Right lobe of liver (tissue), 6 donors: ENCODE data around the gene HECTD4. TPM values are rescaled to one million over a fixed set of nuclear protein-coding genes. Genes with fewer than 3 reads are reported as not detected.
"Not testable (repeated sequence)": the region's sequence is repeated elsewhere in the genome, so short reads cannot be mapped to it uniquely, and the experiment has no call there.

Experiments
- ATAC-seq, 4 donors: fragments of 200-7000 bp; cut with Tn5 transposase; one replicate each; pipeline ENCODE4 v1.9.1; 2020; ENCODE audit warnings: mild to moderate bottlenecking in 4 of 4, moderate library complexity in 4 of 4
- DNase-seq, 3 donors: peaks; one replicate each; pipeline ENCODE4 v3.0.0-alpha.2; 2020
- H3K27ac ChIP-seq, 3 donors: fragments of 200-600 bp; one replicate each; pipeline ENCODE4 v1.8.0; 2022
- H3K27me3 ChIP-seq, 2 donors: fragments of 200-600 bp; one replicate each; pipeline ENCODE4 v1.8.0; 2022
- H3K36me3 ChIP-seq, 4 donors: fragments of 200-600 bp; sonication (generic) in 1 of 4; one replicate each; pipeline versions ENCODE4 v1.5.1 to v1.8.0; 2017 to 2022; ENCODE audit warnings: control low read depth in 1 of 4
- H3K4me1 ChIP-seq, 4 donors: fragments of 200-600 bp; sonication (generic) in 1 of 4; one replicate each; pipeline versions ENCODE4 v1.5.1 to v1.8.0; 2017 to 2022; ENCODE audit warnings: control low read depth in 1 of 4
- H3K4me3 ChIP-seq, 3 donors: fragments of 200-600 bp; one replicate each; pipeline ENCODE4 v1.8.0; 2022
- H3K9me3 ChIP-seq, 4 donors: fragments of 200-600 bp; sonication (generic) in 1 of 4; one replicate each; pipeline versions ENCODE4 v1.5.1 to v1.8.0; 2017 to 2022; ENCODE audit warnings: control low read depth in 1 of 4
- POLR2A ChIP-seq: fragments of 450-650 bp; IDR thresholded peaks from one replicate; pipeline ENCODE4 v1.6.1; 2017; ENCODE audit warnings: antibody characterized with exemption, mild to moderate bottlenecking
- WGBS: methylation state at CpG from one replicate; pipeline ENCODE4 v1.1.6; 2018; ENCODE audit warnings: low coverage, low lambda C conversion rate; ENCODE audit not compliant: insufficient coverage; ENCODE audit errors: missing lambda C conversion rate; 5-methylcytosine and 5-hydroxymethylcytosine counted together
- intact Hi-C, 2 donors: fragments of 100-400 bp; cut with DNase I; formaldehyde crosslinking; loops; one replicate each; pipeline versions ENCODE4 v1.11.2 to v1.14.1; 2022
- total RNA-seq, 6 experiments: library from RNA; depleted of rRNA in 2 of 6; stranded (reverse); fragments of >200 nt in 2 of 6; fragmentation: NEBNext Ultra II Directional in 3 of 6; extraction: Animal tissue kit (Norgen Biotek cat#: 25700) in 3 of 6; gene quantifications; one replicate each; pipeline versions ENCODE4 v1.1.0 to v1.2.4, GENCODE V29; 2016 to 2023
- TF ChIP-seq, protein P1 (sequence below), 4 donors: fragments of 200-600 bp in 3 of 4; fragments of 450-650 bp in 1 of 4; IDR thresholded peaks; one replicate each; pipeline versions ENCODE4 v1.5.1 to v1.8.0; 2016 to 2022; ENCODE audit warnings: antibody characterized with exemption in 4 of 4, mild to moderate bottlenecking in 2 of 4
- donor health status: DM: no; HTN: yes; CAD: no.
- donor health status: DM: no; HTN: no; CAD: no.
- donor health status: DM: no; HTN: no; CAD: no.
- donor health status: DM: no; HTN: yes; CAD: no.
- donor health status: DM: no; HTN: yes; CAD: no.

The HECTD4 gene
- total RNA-seq, 6 experiments from 2014 or later, result 12.6 to 24.4 (median 19.3) TPM

DNA sequence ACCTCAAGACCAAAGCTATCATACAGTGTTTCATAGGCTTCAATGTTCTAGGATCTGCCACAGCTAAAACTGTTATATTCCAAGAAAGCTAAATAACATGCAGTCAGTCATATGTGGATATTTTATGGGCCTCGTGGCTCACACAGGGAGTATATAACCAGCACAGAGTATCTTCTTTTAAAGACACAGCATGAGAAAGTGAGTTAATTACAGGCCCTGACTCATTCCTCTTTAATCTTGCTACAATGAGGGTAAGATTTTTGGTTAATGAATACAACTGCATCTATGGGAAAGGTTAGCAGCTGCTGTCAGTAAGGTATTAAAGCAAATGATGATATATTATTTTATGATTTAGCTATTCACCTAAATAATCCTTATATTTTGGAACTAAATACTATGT is 145.8 kb downstream of the HECTD4 start:
- H3K36me3 ChIP-seq, result peaks cover 0 to 35% (median 18%) of the 10 kb centered on the region in 4 donors
- ATAC-seq (no peak), DNase-seq (no peak)
- H3K27ac ChIP-seq, result no peak overlapping the region
- no peaks in the 10 kb centered on the region for H3K9me3 ChIP-seq
- TF ChIP-seq POLR2A, result no peak
- TF ChIP-seq, protein P1, sequence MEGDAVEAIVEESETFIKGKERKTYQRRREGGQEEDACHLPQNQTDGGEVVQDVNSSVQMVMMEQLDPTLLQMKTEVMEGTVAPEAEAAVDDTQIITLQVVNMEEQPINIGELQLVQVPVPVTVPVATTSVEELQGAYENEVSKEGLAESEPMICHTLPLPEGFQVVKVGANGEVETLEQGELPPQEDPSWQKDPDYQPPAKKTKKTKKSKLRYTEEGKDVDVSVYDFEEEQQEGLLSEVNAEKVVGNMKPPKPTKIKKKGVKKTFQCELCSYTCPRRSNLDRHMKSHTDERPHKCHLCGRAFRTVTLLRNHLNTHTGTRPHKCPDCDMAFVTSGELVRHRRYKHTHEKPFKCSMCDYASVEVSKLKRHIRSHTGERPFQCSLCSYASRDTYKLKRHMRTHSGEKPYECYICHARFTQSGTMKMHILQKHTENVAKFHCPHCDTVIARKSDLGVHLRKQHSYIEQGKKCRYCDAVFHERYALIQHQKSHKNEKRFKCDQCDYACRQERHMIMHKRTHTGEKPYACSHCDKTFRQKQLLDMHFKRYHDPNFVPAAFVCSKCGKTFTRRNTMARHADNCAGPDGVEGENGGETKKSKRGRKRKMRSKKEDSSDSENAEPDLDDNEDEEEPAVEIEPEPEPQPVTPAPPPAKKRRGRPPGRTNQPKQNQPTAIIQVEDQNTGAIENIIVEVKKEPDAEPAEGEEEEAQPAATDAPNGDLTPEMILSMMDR (IDR thresholded peaks at IDR 0.05), result no peak
- H3K4me1 ChIP-seq, result peaks cover 0 to 4% (median 1%) of the 10 kb centered on the region in 4 donors
- 88% methylated on average over 1 of the region's 1 CpG for WGBS
- intact Hi-C loops, result no loop called here
- H3K27me3 ChIP-seq, result no peaks in the 10 kb centered on the region
- H3K4me3 ChIP-seq, result no peak overlapping the region

DNA sequence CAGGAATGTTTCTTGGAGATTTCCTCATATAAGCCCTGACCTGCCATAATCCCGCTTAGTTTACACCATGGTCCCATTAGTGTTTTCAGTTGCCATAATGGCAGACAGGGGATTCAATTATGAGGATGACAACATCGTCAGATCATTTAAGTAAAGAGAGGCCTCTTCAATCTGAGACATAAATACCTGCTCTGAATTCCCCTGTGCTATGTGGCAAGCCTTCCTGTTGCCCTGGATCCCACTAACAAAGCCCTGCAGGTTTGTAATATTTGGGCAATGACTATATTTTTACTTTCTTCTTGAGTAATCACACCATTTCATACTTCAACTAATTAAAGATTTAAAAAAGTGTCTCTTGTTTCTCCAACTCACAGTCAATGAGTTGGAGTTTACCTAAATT is 147.9 kb downstream of the HECTD4 start:
- Histone ChIP-seq H3K27me3 (no peaks in the 10 kb centered on the region), H3K36me3 (peaks cover 0 to 52% (median 23%) of the 10 kb centered on the region in 4 donors), H3K4me1 (peaks cover 0 to 4% (median under 1%) of the 10 kb centered on the region in 4 donors), H3K27ac (no peak overlapping the region), H3K4me3 (no peak overlapping the region), H3K9me3 (no peaks in the 10 kb centered on the region)
- WGBS, result 93% methylated on average over 2 of the region's 2 CpGs
- DNase-seq (no peak), ATAC-seq (no peak)
- TF ChIP-seq, protein P1 (IDR thresholded peaks at IDR 0.05), result no peak
- TF ChIP-seq POLR2A, result no peak
- intact Hi-C loops, result no loop called here

DNA sequence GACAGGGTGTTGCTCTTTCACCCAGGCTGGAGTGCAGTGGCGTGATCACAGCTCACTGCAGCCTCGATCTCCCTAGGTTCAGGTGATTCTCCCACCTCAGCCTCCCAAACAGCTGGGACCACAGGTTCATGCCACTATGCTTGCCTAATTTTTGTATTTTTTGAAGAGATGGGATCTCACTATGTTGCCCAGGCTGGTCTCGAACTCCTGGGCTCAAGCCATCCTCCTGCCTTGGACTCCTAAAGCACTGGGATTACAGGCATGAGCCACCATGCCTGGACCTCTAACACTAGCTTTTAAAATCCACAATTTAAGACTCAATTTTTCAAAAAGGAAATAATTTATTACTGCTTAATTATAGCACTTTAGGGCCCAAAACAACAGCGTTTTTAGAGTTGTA is 149.0 kb downstream of the HECTD4 start:
- Histone ChIP-seq H3K4me3 (no peak overlapping the region), H3K36me3 (peaks cover 0 to 62% (median 21%) of the 10 kb centered on the region in 4 donors), H3K27me3 (no peaks in the 10 kb centered on the region), H3K27ac (no peak overlapping the region), H3K9me3 (no peaks in the 10 kb centered on the region), H3K4me1 (no peaks in the 10 kb centered on the region)
- TF ChIP-seq, protein P1 (IDR thresholded peaks at IDR 0.05), result no peak
- no peak for TF ChIP-seq POLR2A
- DNase-seq (no peak), ATAC-seq (no peak)
- 100% methylated on average over 3 of the region's 4 CpGs for WGBS
- intact Hi-C loops, result no loop called here

DNA sequence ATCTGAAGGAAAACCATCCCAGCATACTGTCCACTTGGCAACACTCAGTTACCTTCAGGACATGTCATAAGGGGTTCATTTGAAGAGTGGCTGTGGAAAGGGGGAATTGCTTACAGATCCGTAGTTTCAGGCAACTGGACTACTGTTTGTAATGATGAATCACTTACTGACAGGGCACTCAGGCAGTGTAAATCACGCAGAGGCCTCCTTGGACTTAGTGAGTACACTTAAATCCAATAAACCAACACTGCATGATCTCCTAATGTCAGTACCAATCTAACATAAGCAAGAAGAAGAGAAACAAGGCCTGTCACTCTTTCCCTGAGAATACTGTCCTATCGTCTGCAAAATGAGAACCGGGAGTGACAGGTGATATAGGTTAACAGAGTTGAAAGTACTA is 152.1 kb downstream of the HECTD4 start:
- Histone ChIP-seq H3K4me3 (no peak overlapping the region), H3K27ac (no peak overlapping the region), H3K27me3 (no peaks in the 10 kb centered on the region), H3K36me3 (peaks cover 0 to 70% (median 21%) of the 10 kb centered on the region in 4 donors), H3K4me1 (no peaks in the 10 kb centered on the region), H3K9me3 (no peaks in the 10 kb centered on the region)
- ATAC-seq (no peak), DNase-seq (no peak)
- intact Hi-C loops, result no loop called here
- WGBS, result 93% methylated on average over 3 of the region's 4 CpGs
- no peak for TF ChIP-seq POLR2A
- TF ChIP-seq, protein P1 (IDR thresholded peaks at IDR 0.05), result no peak

DNA sequence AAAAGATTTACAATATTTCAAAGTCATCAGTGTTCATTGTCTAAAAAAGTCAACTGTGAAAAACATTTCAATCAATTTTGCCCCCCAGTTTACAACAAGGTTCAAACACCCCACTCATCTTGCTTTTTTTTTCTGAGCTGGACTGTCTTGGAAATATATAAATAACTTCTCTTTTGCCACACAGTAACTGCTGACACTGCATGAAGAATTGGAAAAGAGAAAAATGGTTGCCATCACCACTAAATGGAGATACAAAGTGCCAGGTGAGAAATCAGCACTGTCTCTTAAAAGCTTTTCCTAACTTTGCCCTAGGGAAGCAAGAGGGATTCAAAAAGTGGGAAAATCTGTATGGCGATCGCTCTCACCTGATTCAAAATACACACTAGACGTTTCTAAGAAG is 155.5 kb downstream of the HECTD4 start:
- intact Hi-C loops, result no loop called here
- 96% methylated on average over 3 of the region's 3 CpGs for WGBS
- H3K4me3 ChIP-seq, result no peak overlapping the region
- no peaks in the 10 kb centered on the region for H3K4me1 ChIP-seq
- ATAC-seq (no peak), DNase-seq (no peak)
- H3K27ac ChIP-seq, result no peak overlapping the region
- H3K36me3 ChIP-seq, result peaks cover 0 to 63% (median 11%) of the 10 kb centered on the region in 4 donors
- H3K9me3 ChIP-seq, result no peaks in the 10 kb centered on the region
- H3K27me3 ChIP-seq, result no peaks in the 10 kb centered on the region
- TF ChIP-seq, protein P1 (IDR thresholded peaks at IDR 0.05), result no peak
- no peak for TF ChIP-seq POLR2A

DNA sequence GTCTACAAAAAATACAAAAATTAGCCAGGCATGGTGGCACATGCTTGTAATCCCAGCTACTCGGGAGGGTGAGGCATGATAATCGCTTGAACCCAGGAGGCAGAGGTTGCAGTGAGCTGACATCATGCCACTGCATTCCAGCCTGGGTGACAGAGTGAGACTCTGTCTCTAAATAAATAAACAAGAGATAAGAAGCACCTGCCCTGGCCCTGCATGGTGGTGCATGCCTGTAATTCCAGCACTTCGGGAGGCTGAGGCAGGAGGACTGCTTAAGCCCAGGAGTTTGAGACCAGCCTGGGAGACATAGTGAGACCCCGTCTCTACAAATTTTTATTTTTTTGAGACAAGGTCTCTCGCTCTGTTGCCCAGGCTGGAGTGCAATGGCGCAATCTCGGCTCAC is 161.6 kb downstream of the HECTD4 start:
- WGBS, result 64% methylated on average over 7 of the region's 7 CpGs
- intact Hi-C loops, DNase-seq, H3K9me3 ChIP-seq, H3K27me3 ChIP-seq, H3K27ac ChIP-seq, H3K4me1 ChIP-seq, H3K4me3 ChIP-seq: not testable (repeated sequence)
- ATAC-seq, result peak; percentile 46 to 84 (median 52)
- H3K36me3 ChIP-seq, result peaks cover 0 to 21% (median 4%) of the 10 kb centered on the region in 4 donors
